ENCODE results near the gene TCTA.

The TCTA gene

DNA sequence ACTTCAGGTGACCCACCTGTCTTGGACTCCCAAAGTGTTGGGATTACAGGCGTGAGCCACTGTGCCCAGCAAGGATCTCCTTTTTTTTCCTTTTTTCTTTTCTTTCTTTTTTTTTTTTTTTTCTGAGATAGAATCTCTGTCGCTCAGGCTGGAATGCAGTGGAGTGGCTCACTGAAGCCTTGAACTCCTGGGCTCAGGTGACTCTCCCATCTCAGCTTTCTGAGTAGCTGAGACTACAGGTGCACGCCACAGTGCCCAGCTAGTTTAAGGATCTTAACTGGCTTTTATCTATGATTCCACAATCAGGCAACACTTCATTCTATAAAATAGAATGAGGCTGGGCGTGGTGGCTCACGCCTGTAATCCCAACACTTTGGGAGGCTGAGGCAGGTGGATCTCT lies 33.2 kb downstream of the TCTA start (continued):
- TF ChIP-seq ZNF513 (tag by site-specific recombination; IDR thresholded peaks at IDR 0.05): no peak
- no peak for TF ChIP-seq ATF2 (tag by site-specific recombination; IDR thresholded peaks at IDR 0.05; ENCODE audit: low read depth)
- TF ChIP-seq, protein P1, sequence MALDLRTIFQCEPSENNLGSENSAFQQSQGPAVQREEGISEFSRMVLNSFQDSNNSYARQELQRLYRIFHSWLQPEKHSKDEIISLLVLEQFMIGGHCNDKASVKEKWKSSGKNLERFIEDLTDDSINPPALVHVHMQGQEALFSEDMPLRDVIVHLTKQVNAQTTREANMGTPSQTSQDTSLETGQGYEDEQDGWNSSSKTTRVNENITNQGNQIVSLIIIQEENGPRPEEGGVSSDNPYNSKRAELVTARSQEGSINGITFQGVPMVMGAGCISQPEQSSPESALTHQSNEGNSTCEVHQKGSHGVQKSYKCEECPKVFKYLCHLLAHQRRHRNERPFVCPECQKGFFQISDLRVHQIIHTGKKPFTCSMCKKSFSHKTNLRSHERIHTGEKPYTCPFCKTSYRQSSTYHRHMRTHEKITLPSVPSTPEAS (tag by site-specific recombination; IDR thresholded peaks at IDR 0.05): no peak
- TF ChIP-seq, protein P2, sequence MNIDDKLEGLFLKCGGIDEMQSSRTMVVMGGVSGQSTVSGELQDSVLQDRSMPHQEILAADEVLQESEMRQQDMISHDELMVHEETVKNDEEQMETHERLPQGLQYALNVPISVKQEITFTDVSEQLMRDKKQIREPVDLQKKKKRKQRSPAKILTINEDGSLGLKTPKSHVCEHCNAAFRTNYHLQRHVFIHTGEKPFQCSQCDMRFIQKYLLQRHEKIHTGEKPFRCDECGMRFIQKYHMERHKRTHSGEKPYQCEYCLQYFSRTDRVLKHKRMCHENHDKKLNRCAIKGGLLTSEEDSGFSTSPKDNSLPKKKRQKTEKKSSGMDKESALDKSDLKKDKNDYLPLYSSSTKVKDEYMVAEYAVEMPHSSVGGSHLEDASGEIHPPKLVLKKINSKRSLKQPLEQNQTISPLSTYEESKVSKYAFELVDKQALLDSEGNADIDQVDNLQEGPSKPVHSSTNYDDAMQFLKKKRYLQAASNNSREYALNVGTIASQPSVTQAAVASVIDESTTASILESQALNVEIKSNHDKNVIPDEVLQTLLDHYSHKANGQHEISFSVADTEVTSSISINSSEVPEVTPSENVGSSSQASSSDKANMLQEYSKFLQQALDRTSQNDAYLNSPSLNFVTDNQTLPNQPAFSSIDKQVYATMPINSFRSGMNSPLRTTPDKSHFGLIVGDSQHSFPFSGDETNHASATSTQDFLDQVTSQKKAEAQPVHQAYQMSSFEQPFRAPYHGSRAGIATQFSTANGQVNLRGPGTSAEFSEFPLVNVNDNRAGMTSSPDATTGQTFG (tag by site-specific recombination; IDR thresholded peaks at IDR 0.05; ENCODE audit: borderline replicate concordance): no peak

- H3K9me3 ChIP-seq (ENCODE audit: control insufficient read depth, insufficient read depth, low read depth, low read length): no peaks in the 10 kb centered on the region
- ChIA-PET POLR2A (no interaction called here), CTCF (interaction anchor here (0.6 to 1.5 kb wide), 3 partner anchors 86 to 218 kb away, joined by 3 to 10 read pairs (median 6); no protein-coding TSS in a partner anchor)
- H3K4me3 ChIP-seq (ENCODE audit: low read depth, low read length): no peak overlapping the region
- TF ChIP-seq ZNF629 (tag by site-specific recombination; IDR thresholded peaks at IDR 0.05): no peak
- no peak for TF ChIP-seq PBX3 (CRISPR knock-in tag; IDR thresholded peaks at IDR 0.05)
- no peak for TF ChIP-seq ZNF302 (tag by site-specific recombination; IDR thresholded peaks at IDR 0.05; ENCODE audit: low read depth)
- TF ChIP-seq ZNF785 (tag by site-specific recombination; IDR thresholded peaks at IDR 0.05): 0 out of 2 replicates have a peak, but pooled peaks have one; percentile 32
- TF ChIP-seq ZNF366 (tag by site-specific recombination; conservative IDR thresholded peaks at IDR 0.05): peak; percentile 92
- TF ChIP-seq YY1 (tag by site-specific recombination; IDR thresholded peaks at IDR 0.05): no peak
- TF ChIP-seq, protein P3, sequence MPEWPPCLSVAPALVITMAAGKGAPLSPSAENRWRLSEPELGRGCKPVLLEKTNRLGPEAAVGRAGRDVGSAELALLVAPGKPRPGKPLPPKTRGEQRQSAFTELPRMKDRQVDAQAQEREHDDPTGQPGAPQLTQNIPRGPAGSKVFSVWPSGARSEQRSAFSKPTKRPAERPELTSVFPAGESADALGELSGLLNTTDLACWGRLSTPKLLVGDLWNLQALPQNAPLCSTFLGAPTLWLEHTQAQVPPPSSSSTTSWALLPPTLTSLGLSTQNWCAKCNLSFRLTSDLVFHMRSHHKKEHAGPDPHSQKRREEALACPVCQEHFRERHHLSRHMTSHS (tag by site-specific recombination; IDR thresholded peaks at IDR 0.05): no peak
- no peak for TF ChIP-seq ZNF48 (tag by site-specific recombination; IDR thresholded peaks at IDR 0.05)
- TF ChIP-seq ZNF623 (tag by site-specific recombination; IDR thresholded peaks at IDR 0.05): no peak
- no peak for TF ChIP-seq ZNF416 (tag by site-specific recombination; IDR thresholded peaks at IDR 0.05)
- TF ChIP-seq ZNF791 (tag by site-specific recombination; IDR thresholded peaks at IDR 0.05): no peak
- no peak for TF ChIP-seq TSHZ1 (tag by site-specific recombination; IDR thresholded peaks at IDR 0.05; ENCODE audit: borderline replicate concordance)
- no peak for TF ChIP-seq ZFP3 (tag by site-specific recombination; IDR thresholded peaks at IDR 0.05; ENCODE audit: low read depth)
- H3K27ac ChIP-seq (ENCODE audit: extremely low read depth, low read depth, low read length): no peak overlapping the region
- H3K4me1 ChIP-seq (ENCODE audit: control insufficient read depth, insufficient read depth, low read length): no peaks in the 10 kb centered on the region
- H3K36me3 ChIP-seq (ENCODE audit: control insufficient read depth in 2 of 2, insufficient read depth in 1 of 2, low read length in 2 of 2): no peaks in the 10 kb centered on the region
These were observed 41.4 kb downstream of the TCTA start for GRCh38 chr3:49453621-49454020.

Measured in HEK293 (cell line).